Measurements from ENCODE around the gene NLRP9.

Gene NLRP9

GRCh38 chr19:55702131-55702627 lies 36.0 kb downstream of the NLRP9 start:
- FAIRE-seq, result no peak

GRCh38 chr19:55700813-55701212 lies 37.4 kb downstream of the NLRP9 start:
- no peak for FAIRE-seq

GRCh38 chr19:55699221-55699620 lies 39.0 kb downstream of the NLRP9 start:
- FAIRE-seq, result no peak

GRCh38 chr19:55698256-55698655 lies 39.9 kb downstream of the NLRP9 start:
- no peak for FAIRE-seq

- no peak for FAIRE-seq
These were observed 40.5 kb downstream of the NLRP9 start for GRCh38 chr19:55697698-55698097.

GRCh38 chr19:55697069-55697440 lies 41.1 kb downstream of the NLRP9 start:
- no peak for FAIRE-seq

GRCh38 chr19:55696301-55697068 lies 41.7 kb downstream of the NLRP9 start:
- no peak for FAIRE-seq

- no peak for FAIRE-seq
These were observed 42.5 kb downstream of the NLRP9 start for GRCh38 chr19:55695511-55696290.

- FAIRE-seq, result no peak
These were observed 43.3 kb downstream of the NLRP9 start for GRCh38 chr19:55694656-55695491.

GRCh38 chr19:55694241-55694655 lies 44.0 kb downstream of the NLRP9 start:
- no peak for FAIRE-seq

- FAIRE-seq, result no peak
These were observed 44.7 kb downstream of the NLRP9 start for GRCh38 chr19:55693336-55693974.

GRCh38 chr19:55692681-55693081 lies 45.5 kb downstream of the NLRP9 start:
- no peak for FAIRE-seq

GRCh38 chr19:55691561-55692481 lies 46.4 kb downstream of the NLRP9 start:
- FAIRE-seq, result no peak

GRCh38 chr19:55690769-55691545 lies 47.2 kb downstream of the NLRP9 start:
- FAIRE-seq, result no peak

GRCh38 chr19:55690109-55690768 lies 48.0 kb downstream of the NLRP9 start:
- no peak for FAIRE-seq

- FAIRE-seq, result no peak
These were observed 48.6 kb downstream of the NLRP9 start for GRCh38 chr19:55689411-55690108.

- FAIRE-seq, result no peak
These were observed 49.6 kb downstream of the NLRP9 start for GRCh38 chr19:55688422-55689218.
